BJ (cell line): Measurements from ENCODE around the gene DNM3. TPM values are rescaled to one million over a fixed set of nuclear protein-coding genes. Genes with fewer than 3 reads are reported as not detected.
"Not testable (repeated sequence)": the region's sequence is repeated elsewhere in the genome, so short reads cannot be mapped to it uniquely, and the experiment has no call there.

ENCODE experiments used
- CTCF ChIA-PET: fragments of 350-600 bp; formaldehyde crosslinking; extraction: SDS; loops from one replicate; lab custom pipeline; 2021; ENCODE audit warnings: antibody characterized with exemption, inconsistent platforms; lab: Yijun Ruan, JAX
- POLR2A ChIA-PET: fragments of 300-600 bp; sonication (Branson Sonifier 250); formaldehyde crosslinking; extraction: SDS; loops from one replicate; lab custom pipeline; 2021; ENCODE audit warnings: antibody characterized with exemption; lab: Charles Lee
- DNase-seq: peaks from one replicate; pipeline ENCODE4 v3.0.0-alpha.2; 2011; ENCODE audit warnings: low read depth
- H3K27me3 ChIP-seq: 2 replicates; pipeline ENCODE4 v1.6.0; 2011; ENCODE audit warnings: low read length; ENCODE audit not compliant: control insufficient read depth, insufficient read depth
- H3K36me3 ChIP-seq: 2 replicates; pipeline ENCODE4 v1.5.1; 2011; ENCODE audit warnings: low read length; ENCODE audit not compliant: control insufficient read depth, insufficient read depth
- H3K4me3 ChIP-seq: 2 replicates; pipeline ENCODE4 v1.5.1; 2011; ENCODE audit warnings: low read depth, mild to moderate bottlenecking, control low read depth, low read length
- polyA plus RNA-seq: library from polyadenylated mRNA; depleted of rRNA; stranded (reverse); fragments of >200 nt; gene quantifications from 2 replicates; pipeline ENCODE4 v1.2.3, GENCODE V29; 2011
- TF ChIP-seq, protein P1 (sequence below): IDR thresholded peaks from 2 replicates; pipeline ENCODE4 v1.5.1; 2011; ENCODE audit warnings: low read depth, mild to moderate bottlenecking, control low read depth, inconsistent platforms, low read length, moderate library complexity; ENCODE audit not compliant: insufficient read depth

The DNM3 gene
- polyA plus RNA-seq, 1 experiment, result 0.26 TPM

DNA sequence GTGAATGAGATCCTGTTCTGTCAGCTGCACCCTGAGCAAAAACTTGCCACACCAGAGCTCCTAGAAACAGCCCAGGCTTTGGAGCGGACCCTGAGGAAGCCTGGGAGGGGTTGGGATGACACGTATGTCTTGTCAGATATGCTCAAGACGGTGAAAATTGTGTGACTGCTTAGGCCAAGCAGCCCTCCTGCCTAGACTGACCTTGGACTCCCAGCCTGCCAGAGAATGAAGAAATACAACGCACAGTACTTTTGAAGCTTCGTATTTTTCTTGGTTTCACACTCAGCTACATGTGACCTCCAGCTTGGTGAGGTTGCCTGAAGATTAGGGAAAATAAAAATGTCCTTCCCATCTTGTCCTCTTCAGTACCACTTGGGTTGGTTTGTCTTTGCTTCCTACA lies 44.7 kb upstream of the DNM3 start:
- Histone ChIP-seq H3K27me3 (no peaks in the 10 kb centered on the region), H3K36me3 (peaks cover 6% of the 10 kb centered on the region), H3K4me3 (no peak overlapping the region)
- CTCF ChIA-PET, result interaction anchor here (1.7 kb wide), 1 partner anchor 189 kb away, joined by 5 read pairs; no protein-coding TSS in a partner anchor
- POLR2A ChIA-PET, result no interaction called here
- DNase-seq, result no peak
- TF ChIP-seq, protein P1, sequence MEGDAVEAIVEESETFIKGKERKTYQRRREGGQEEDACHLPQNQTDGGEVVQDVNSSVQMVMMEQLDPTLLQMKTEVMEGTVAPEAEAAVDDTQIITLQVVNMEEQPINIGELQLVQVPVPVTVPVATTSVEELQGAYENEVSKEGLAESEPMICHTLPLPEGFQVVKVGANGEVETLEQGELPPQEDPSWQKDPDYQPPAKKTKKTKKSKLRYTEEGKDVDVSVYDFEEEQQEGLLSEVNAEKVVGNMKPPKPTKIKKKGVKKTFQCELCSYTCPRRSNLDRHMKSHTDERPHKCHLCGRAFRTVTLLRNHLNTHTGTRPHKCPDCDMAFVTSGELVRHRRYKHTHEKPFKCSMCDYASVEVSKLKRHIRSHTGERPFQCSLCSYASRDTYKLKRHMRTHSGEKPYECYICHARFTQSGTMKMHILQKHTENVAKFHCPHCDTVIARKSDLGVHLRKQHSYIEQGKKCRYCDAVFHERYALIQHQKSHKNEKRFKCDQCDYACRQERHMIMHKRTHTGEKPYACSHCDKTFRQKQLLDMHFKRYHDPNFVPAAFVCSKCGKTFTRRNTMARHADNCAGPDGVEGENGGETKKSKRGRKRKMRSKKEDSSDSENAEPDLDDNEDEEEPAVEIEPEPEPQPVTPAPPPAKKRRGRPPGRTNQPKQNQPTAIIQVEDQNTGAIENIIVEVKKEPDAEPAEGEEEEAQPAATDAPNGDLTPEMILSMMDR, result no peak

DNA sequence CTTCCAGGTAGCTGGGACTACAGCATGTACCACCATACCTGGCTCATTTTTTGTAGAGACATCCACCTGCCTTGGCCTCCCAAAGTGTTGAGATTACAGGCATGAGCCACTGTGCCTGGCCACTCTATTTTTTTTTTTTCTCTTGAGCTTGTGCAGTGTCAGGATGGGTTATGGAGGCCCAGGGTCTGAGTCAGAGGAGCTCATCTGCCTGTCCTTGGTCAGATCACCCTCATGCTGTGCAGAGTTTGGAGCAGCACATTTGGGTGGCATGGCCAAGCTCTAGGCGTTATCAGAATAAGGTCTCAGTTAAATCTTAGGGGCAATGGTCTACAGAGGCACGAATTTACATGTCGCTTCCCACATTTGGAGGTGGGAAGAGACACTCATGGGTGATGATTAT lies 43.0 kb upstream of the DNM3 start:
- Histone ChIP-seq H3K36me3 (peaks cover 6% of the 10 kb centered on the region), H3K27me3 (no peaks in the 10 kb centered on the region), H3K4me3 (no peak overlapping the region)
- TF ChIP-seq, protein P1, result no peak
- no peak for DNase-seq
- POLR2A ChIA-PET, result no interaction called here
- CTCF ChIA-PET, result interaction anchor here (0.7 to 8.7 kb wide), 5 partner anchors 8 to 204 kb away, joined by 3 to 382 read pairs (median 18); no protein-coding TSS in a partner anchor

DNA sequence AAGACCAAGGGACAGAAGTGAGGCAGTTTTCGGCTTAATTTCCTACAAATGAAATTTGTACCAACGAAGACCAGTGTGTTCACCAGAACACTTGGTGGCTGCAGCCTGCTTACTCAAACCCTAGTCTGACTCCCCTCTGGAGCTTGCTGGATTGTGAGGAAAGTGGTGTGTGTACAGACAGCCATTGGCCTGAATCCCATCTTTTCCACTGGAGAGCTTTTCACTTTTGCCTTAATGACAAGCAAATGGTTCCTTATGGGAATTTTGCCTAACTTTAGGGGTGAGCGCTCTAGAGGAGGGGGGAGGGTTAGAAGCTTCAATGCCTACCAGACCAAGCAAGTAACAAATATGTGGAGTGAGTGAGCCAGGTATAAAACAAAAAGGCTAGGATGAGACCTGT lies 42.5 kb upstream of the DNM3 start:
- CTCF ChIA-PET, result interaction anchor here (0.7 to 8.7 kb wide), 5 partner anchors 9 to 204 kb away, joined by 3 to 382 read pairs (median 18); no protein-coding TSS in a partner anchor
- DNase-seq, result no peak
- POLR2A ChIA-PET, result no interaction called here

DNA sequence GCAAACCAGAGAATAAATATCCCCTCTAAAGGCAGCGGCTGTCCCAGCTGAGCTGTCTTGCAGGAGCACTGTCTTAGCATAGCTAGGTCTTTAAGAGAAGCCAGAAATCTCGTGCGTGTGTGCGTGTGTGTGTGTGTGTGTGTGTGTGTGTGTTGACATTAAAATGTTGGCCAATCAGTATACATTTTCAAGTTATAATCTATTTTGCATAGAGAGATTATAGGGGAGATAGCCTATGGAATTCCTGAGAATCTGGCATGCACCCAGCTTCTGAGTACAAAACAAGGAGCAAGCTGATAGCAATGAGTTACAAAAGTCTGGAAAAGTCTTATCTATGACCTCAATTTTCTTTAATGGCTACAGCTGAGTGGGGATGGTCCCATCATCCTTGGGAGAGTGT lies 42.1 kb upstream of the DNM3 start:
- DNase-seq, result no peak
- ChIA-PET POLR2A (no interaction called here), CTCF (interaction anchor here (1.2 to 8.7 kb wide), 6 partner anchors 11 to 203 kb away, joined by 4 to 382 read pairs (median 15); no protein-coding TSS in a partner anchor)
- peaks cover 6% of the 10 kb centered on the region for H3K36me3 ChIP-seq
- TF ChIP-seq, protein P1, result no peak
- H3K4me3 ChIP-seq, result no peak overlapping the region
- H3K27me3 ChIP-seq, result no peaks in the 10 kb centered on the region

More for the DNA sequence above, 42.5 kb upstream of the DNM3 start:
- no peaks in the 10 kb centered on the region for H3K27me3 ChIP-seq
- H3K36me3 ChIP-seq, result peaks cover 6% of the 10 kb centered on the region
- TF ChIP-seq, protein P1, result no peak
- H3K4me3 ChIP-seq, result no peak overlapping the region

DNA sequence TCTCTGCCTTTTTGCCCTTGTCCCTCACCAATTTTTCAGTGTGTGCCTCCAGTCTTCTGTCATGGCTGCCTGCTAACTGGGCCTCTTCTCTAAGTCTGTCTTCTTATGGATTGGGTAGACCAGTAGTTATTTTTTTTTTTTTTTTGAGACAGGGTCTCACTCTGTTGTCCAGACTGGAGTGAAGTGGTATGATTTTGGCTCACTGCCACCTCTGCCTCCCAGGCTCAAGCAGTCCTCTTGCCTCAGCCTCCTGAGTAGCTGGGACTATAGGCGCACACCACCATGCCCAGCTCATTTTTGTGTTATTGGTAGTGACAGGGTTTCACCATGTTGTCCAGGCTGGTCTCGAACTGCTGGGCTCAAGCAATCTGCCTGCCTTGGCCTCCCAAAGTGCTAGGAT lies 41.6 kb upstream of the DNM3 start:
- H3K4me3 ChIP-seq, H3K27me3 ChIP-seq, DNase-seq, H3K36me3 ChIP-seq, POLR2A ChIA-PET: not testable (repeated sequence)
- CTCF ChIA-PET, result interaction anchor here (0.7 to 8.7 kb wide), 13 partner anchors 9 to 198 kb away, joined by 3 to 382 read pairs (median 7); partner anchors contain the start of gene METTL13

DNA sequence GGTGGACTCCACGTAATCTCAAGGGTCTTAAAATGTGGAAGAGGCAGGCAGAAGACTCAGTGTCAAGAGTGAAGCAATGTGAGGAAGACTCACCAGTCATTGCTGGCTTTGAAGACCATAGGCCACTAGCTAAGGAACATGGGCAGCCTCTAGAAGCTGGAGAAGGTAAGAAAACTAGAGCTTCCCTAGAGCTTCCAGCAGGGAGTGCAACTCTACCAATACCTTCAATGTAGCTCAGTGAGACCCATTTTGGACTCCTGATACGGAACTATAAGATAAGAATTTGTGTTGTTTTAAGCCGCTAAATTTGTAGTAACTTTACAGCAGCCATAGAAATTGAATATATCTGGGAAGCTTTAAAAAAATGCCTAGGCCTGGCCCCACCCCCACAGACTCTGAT lies 41.0 kb upstream of the DNM3 start:
- Histone ChIP-seq H3K27me3 (no peaks in the 10 kb centered on the region), H3K36me3 (peaks cover 5% of the 10 kb centered on the region), H3K4me3 (no peak overlapping the region)
- TF ChIP-seq, protein P1, result no peak
- no peak for DNase-seq
- POLR2A ChIA-PET, result no interaction called here
- CTCF ChIA-PET, result interaction anchor here (0.7 to 8.7 kb wide), 23 partner anchors 8 to 594 kb away, joined by 3 to 382 read pairs (median 5); partner anchors contain the start of genes METTL13 and VAMP4
